ENCODE data around the gene TACC3.

GRCh38 chr4:1760521-1761071 is 39.3 kb downstream of the TACC3 start:
- TF ChIP-seq PKNOX1 (IDR thresholded peaks at IDR 0.05) (no peak), SP1 (IDR thresholded peaks at IDR 0.05) (no peak), HDGF (IDR thresholded peaks at IDR 0.05; ENCODE audit: borderline replicate concordance) (no peak), SUZ12 (IDR thresholded peaks at IDR 0.05) (no peak), L3MBTL2 (conservative IDR thresholded peaks at IDR 0.05) (no peak), ZNF384 (IDR thresholded peaks at IDR 0.05) (no peak), FOXA1 (IDR thresholded peaks at IDR 0.05) (no peak), NFRKB (IDR thresholded peaks at IDR 0.05) (no peak), FOXM1 (IDR thresholded peaks at IDR 0.05; ENCODE audit: borderline replicate concordance) (no peak), LEF1 (IDR thresholded peaks at IDR 0.05; ENCODE audit: borderline replicate concordance) (no peak)

Measured in HEK293T (cell line).